ENCODE results near the gene XRCC1. TPM values are rescaled to one million over a fixed set of nuclear protein-coding genes. Genes with fewer than 3 reads are reported as not detected.
A peak's percentile ranks its signal among the peaks of the same experiment; 100 is the strongest.

The XRCC1 gene
- total RNA-seq, 2 experiments from 2014 or later, result 25.1 to 26.2 TPM

DNA sequence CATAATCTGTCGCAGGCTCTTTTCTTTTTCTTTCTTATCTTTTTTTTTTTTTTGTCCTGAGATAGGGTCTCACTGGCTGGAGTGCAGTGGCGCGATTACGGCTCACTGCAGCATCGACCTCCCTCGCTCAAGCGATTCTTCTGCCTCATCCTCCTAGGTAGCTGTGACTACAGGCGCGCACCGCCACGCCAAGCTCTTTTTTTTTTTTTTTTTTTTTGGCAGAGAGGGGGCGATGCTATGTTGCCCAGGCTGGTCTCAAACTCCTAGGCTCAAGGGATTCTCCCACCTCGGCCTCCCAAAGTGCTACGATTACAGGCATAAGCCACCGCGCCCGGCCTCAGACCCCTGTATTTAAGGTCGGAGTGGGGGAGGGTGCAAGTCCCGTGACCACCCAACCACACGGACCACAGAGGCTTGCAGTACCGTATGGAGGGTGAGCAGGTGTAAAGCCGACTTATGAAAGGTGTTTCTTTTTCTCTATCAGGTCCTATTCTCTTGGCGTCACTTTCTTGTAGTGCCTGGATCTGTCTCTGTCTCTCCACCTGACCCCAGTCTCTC lies 72.8 kb downstream of the XRCC1 start:
- H3K36me3 Mint-ChIP-seq (ENCODE audit: low read depth), result peaks cover 50% of the 10 kb centered on the region
- Histone ChIP-seq H3K9me3 (ENCODE audit: control insufficient read depth in 1 of 2, insufficient read depth in 1 of 2, low read length in 2 of 2) (no peaks in the 10 kb centered on the region), H3K27ac (ENCODE audit: low read depth in 1 of 2, low read length in 2 of 2) (no peak overlapping the region), H3K4me1 (ENCODE audit: insufficient read depth, low read length) (peaks cover 35% of the 10 kb centered on the region), H3K27me3 (ENCODE audit: control insufficient read depth in 1 of 2, insufficient read depth in 2 of 2, low read length in 2 of 2) (no peaks in the 10 kb centered on the region), H3K36me3 (ENCODE audit: insufficient read depth, low read length) (peaks cover 6% of the 10 kb centered on the region), H3K4me3 (ENCODE audit: low read length) (no peak overlapping the region)
- ATAC-seq (ENCODE audit: poor library complexity) (no peak), DNase-seq (peak in 1 of 14 experiments; percentile 34)
- TF ChIP-seq, protein P1, sequence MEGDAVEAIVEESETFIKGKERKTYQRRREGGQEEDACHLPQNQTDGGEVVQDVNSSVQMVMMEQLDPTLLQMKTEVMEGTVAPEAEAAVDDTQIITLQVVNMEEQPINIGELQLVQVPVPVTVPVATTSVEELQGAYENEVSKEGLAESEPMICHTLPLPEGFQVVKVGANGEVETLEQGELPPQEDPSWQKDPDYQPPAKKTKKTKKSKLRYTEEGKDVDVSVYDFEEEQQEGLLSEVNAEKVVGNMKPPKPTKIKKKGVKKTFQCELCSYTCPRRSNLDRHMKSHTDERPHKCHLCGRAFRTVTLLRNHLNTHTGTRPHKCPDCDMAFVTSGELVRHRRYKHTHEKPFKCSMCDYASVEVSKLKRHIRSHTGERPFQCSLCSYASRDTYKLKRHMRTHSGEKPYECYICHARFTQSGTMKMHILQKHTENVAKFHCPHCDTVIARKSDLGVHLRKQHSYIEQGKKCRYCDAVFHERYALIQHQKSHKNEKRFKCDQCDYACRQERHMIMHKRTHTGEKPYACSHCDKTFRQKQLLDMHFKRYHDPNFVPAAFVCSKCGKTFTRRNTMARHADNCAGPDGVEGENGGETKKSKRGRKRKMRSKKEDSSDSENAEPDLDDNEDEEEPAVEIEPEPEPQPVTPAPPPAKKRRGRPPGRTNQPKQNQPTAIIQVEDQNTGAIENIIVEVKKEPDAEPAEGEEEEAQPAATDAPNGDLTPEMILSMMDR (IDR thresholded peaks at IDR 0.05), result no peak
- peak overlapping the region; percentile 94 for H3K4me3 Mint-ChIP-seq
- H3K4me1 Mint-ChIP-seq (ENCODE audit: low read depth), result peaks cover 40% of the 10 kb centered on the region
- CTCF ChIA-PET, result interaction anchor here (1.2 kb wide), 1 partner anchor 55 kb away, joined by 9 read pairs; no protein-coding TSS in a partner anchor
- H3K27ac Mint-ChIP-seq, result peak overlapping the region; percentile 96
- H3K27me3 Mint-ChIP-seq, result no peaks in the 10 kb centered on the region
- POLR2A ChIA-PET, result interaction anchor here (1.0 to 3.1 kb wide), 3 partner anchors 39 to 63 kb away, joined by 3 to 88 read pairs (median 5); no protein-coding TSS in a partner anchor
- intact Hi-C loops (cut with DNase I, micrococcal nuclease), result loop anchor here in 1 of 2 experiments (5.0 kb wide), 1 partner anchor 55 kb away; no protein-coding TSS in a partner anchor
- no peaks in the 10 kb centered on the region for H3K9me3 Mint-ChIP-seq

DNA sequence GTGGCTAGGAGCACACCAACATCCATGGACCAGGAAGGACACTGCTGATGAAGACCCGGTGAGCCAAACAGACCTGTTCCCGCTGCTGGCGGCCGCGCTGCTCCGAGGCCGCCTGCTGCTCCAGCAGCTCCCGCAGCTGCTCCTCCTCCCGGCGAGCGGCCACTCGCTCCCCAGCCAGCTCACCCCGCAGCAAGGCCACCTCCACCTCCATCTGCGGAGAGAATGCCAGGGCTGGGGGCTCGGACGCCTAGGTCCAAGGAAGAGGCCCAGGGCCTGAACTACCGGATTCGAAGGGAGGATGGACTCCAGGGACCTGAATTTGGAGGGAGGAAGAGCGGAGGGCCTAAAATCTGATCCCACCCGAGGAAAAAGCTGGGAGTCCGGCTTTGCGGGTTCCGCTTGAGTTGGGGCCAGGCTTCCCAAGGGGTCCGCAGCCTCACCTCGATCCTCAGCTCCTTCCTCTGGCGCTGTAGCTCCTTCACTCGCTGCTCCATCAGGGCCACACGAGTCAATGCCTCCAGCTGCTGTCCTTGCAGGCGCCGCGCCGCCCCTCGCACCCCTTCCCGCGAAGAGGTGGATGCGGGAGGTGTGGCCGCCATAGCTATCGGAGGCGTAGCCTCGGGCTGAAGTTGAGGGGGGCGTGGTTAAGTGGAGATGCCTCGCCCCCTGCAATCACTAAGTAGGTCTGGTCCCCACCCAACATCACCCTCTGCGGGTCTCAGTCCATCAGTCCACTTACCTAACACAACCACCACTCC lies 73.5 kb downstream of the XRCC1 start:
- CTCF ChIA-PET, result interaction anchor here (1.2 kb wide), 1 partner anchor 55 kb away, joined by 9 read pairs; no protein-coding TSS in a partner anchor
- H3K4me1 Mint-ChIP-seq (ENCODE audit: low read depth), result peaks cover 40% of the 10 kb centered on the region
- TF ChIP-seq, protein P1 (IDR thresholded peaks at IDR 0.05), result no peak
- Histone ChIP-seq H3K9me3 (ENCODE audit: control insufficient read depth in 1 of 2, insufficient read depth in 1 of 2, low read length in 2 of 2) (no peaks in the 10 kb centered on the region), H3K4me1 (ENCODE audit: insufficient read depth, low read length) (peaks cover 35% of the 10 kb centered on the region), H3K4me3 (ENCODE audit: low read length) (no peak overlapping the region), H3K36me3 (ENCODE audit: insufficient read depth, low read length) (peaks cover 10% of the 10 kb centered on the region), H3K27ac (ENCODE audit: low read depth in 1 of 2, low read length in 2 of 2) (no peak overlapping the region), H3K27me3 (ENCODE audit: control insufficient read depth in 1 of 2, insufficient read depth in 2 of 2, low read length in 2 of 2) (no peaks in the 10 kb centered on the region)
- peaks cover 53% of the 10 kb centered on the region for H3K36me3 Mint-ChIP-seq (ENCODE audit: low read depth)
- DNase-seq, result no peak
- H3K9me3 Mint-ChIP-seq, result no peaks in the 10 kb centered on the region
- no peaks in the 10 kb centered on the region for H3K27me3 Mint-ChIP-seq
- POLR2A ChIA-PET, result interaction anchor here (0.5 to 1.4 kb wide), 4 partner anchors 38 to 63 kb away, joined by 3 to 5 read pairs (median 3); no protein-coding TSS in a partner anchor
- H3K27ac Mint-ChIP-seq, result peak overlapping the region; percentile 96
- ATAC-seq (ENCODE audit: poor library complexity), result no peak
- peak overlapping the region; percentile 94 for H3K4me3 Mint-ChIP-seq
- intact Hi-C loops (cut with DNase I, micrococcal nuclease), result loop anchor here in 1 of 2 experiments (2.0 to 5.0 kb wide), 2 partner anchors 21 to 55 kb away; no protein-coding TSS in a partner anchor

DNA sequence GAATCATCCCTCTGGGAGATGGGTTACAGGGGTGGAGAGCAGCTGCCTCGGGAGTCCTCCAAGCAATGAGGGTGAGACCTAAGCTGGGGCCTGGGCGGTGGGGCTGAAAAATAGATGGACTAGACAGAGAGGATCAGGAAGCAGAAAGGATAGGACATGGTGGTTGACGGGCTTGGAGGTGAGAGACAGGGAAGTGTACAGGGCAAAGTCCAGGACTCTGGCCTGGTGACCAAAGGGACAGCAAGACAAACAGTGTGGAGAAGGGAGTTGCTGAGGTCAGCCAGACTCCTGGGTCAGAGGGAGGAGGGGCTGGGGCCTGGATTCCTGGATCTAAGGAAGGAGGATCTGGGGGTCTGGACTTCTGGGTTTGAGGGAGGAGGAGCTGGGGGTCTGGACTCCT lies 76.3 kb downstream of the XRCC1 start:
- Mint-ChIP-seq H3K27me3 (no peaks in the 10 kb centered on the region), H3K4me1 (ENCODE audit: low read depth) (peaks cover 24% of the 10 kb centered on the region), H3K36me3 (ENCODE audit: low read depth) (peaks cover 69% of the 10 kb centered on the region), H3K9me3 (no peaks in the 10 kb centered on the region), H3K4me3 (no peak overlapping the region), H3K27ac (no peak overlapping the region)
- TF ChIP-seq, protein P1 (IDR thresholded peaks at IDR 0.05), result no peak
- Histone ChIP-seq H3K36me3 (ENCODE audit: insufficient read depth, low read length) (peaks cover 31% of the 10 kb centered on the region), H3K4me1 (ENCODE audit: insufficient read depth, low read length) (peaks cover 20% of the 10 kb centered on the region), H3K4me3 (ENCODE audit: low read length) (no peak overlapping the region), H3K9me3 (ENCODE audit: control insufficient read depth in 1 of 2, insufficient read depth in 1 of 2, low read length in 2 of 2) (no peaks in the 10 kb centered on the region), H3K27me3 (ENCODE audit: control insufficient read depth in 1 of 2, insufficient read depth in 2 of 2, low read length in 2 of 2) (no peaks in the 10 kb centered on the region), H3K27ac (ENCODE audit: low read depth in 1 of 2, low read length in 2 of 2) (no peak overlapping the region)
- no peak for ATAC-seq (ENCODE audit: poor library complexity)
- intact Hi-C loops (cut with DNase I, micrococcal nuclease), result no loop called here
- POLR2A ChIA-PET, result no interaction called here
- CTCF ChIA-PET, result no interaction called here
- no peak for DNase-seq

Data from CD4-positive, alpha-beta T cell (primary cell).